GM21367 (cell line): ENCODE measurements around the gene BDH1.
"Not testable (repeated sequence)": the region's sequence is repeated elsewhere in the genome, so short reads cannot be mapped to it uniquely, and the experiment has no call there.

ENCODE experiments used
- ATAC-seq: cut with Tn5 transposase; IDR thresholded peaks from one replicate; pipeline ENCODE4 v1.9.1; 2021; ENCODE audit not compliant: unreplicated experiment

The BDH1 gene

GRCh38 chr3:197578376-197578775 lies 22.6 kb upstream of the BDH1 start:
- no peak for ATAC-seq

GRCh38 chr3:197577366-197578074 lies 21.8 kb upstream of the BDH1 start:
- ATAC-seq: no peak

GRCh38 chr3:197576838-197577237 lies 21.1 kb upstream of the BDH1 start:
- ATAC-seq: no peak

GRCh38 chr3:197575362-197575761 lies 19.6 kb upstream of the BDH1 start:
- no peak for ATAC-seq

GRCh38 chr3:197574396-197574991 lies 18.7 kb upstream of the BDH1 start:
- ATAC-seq: not testable (repeated sequence)

GRCh38 chr3:197573048-197573767 lies 17.4 kb upstream of the BDH1 start:
- no peak for ATAC-seq

- ATAC-seq: not testable (repeated sequence)
Measured at GRCh38 chr3:197571880-197572172, 16.1 kb upstream of the BDH1 start.

- ATAC-seq: not testable (repeated sequence)
Measured at GRCh38 chr3:197571074-197571879, 15.5 kb upstream of the BDH1 start.

GRCh38 chr3:197569433-197569832 lies 13.7 kb upstream of the BDH1 start:
- ATAC-seq: not testable (repeated sequence)

GRCh38 chr3:197567904-197568681 lies 12.3 kb upstream of the BDH1 start:
- ATAC-seq: no peak

GRCh38 chr3:197566155-197566554 lies 10.4 kb upstream of the BDH1 start:
- ATAC-seq: not testable (repeated sequence)

GRCh38 chr3:197564097-197564843 lies 8.5 kb upstream of the BDH1 start:
- no peak for ATAC-seq

- no peak for ATAC-seq
Measured at GRCh38 chr3:197562398-197563251, 6.9 kb upstream of the BDH1 start.

GRCh38 chr3:197561926-197562325 lies 6.2 kb upstream of the BDH1 start:
- ATAC-seq: no peak

- ATAC-seq: no peak
Measured at GRCh38 chr3:197559651-197560050, 3.9 kb upstream of the BDH1 start.

GRCh38 chr3:197554562-197555280 lies 1.0 kb downstream of the BDH1 start:
- ATAC-seq: peak; percentile 96

- no peak for ATAC-seq
Measured at GRCh38 chr3:197554196-197554561, 1.6 kb downstream of the BDH1 start.

GRCh38 chr3:197552198-197552597 lies 3.6 kb downstream of the BDH1 start:
- ATAC-seq: no peak
